ENCODE data around the gene PAF1. TPM values are rescaled to one million over a fixed set of nuclear protein-coding genes. Genes with fewer than 3 reads are reported as not detected.

Gene PAF1
- total and polyA plus RNA-seq, 2 of the 13 experiments (the other 11 are each of a cell fraction or from before 2014, with no cell fraction given): 30.2 to 31.1 TPM

- no peak; the same call in 1 of the 2 replicates for TF ChIP-seq ZFP41 (CRISPR knock-in tag; IDR thresholded peaks at IDR 0.05; ENCODE audit: borderline replicate concordance)
- TF ChIP-seq ZHX1 (CRISPR knock-in tag; IDR thresholded peaks at IDR 0.05; ENCODE audit: low read depth): peak; percentile 91; the same call in 1 of the 2 replicates
- no peak for TF ChIP-seq FOXM1 (CRISPR knock-in tag; IDR thresholded peaks at IDR 0.05)
- TF ChIP-seq DZIP1 (CRISPR knock-in tag; IDR thresholded peaks at IDR 0.05): no peak
- TF ChIP-seq FOXO4 (CRISPR knock-in tag; conservative IDR thresholded peaks at IDR 0.05): no peak
- TF ChIP-seq ZBTB26 (CRISPR knock-in tag; IDR thresholded peaks at IDR 0.05; ENCODE audit: borderline replicate concordance): peak; percentile 22; the same call in 1 of the 2 replicates
- no peak; the same call in 1 of the 2 replicates for TF ChIP-seq ZNF33B (CRISPR knock-in tag; IDR thresholded peaks at IDR 0.05)
- TF ChIP-seq KMT2B (CRISPR knock-in tag; IDR thresholded peaks at IDR 0.05): peak; percentile 61; the same call in 1 of the 2 replicates
- 0 out of 2 replicates have a peak, but pooled peaks have one; percentile 8 for TF ChIP-seq THRA (CRISPR knock-in tag; IDR thresholded peaks at IDR 0.05; ENCODE audit: borderline replicate concordance)
- no peak; the same call in 1 of the 2 replicates for TF ChIP-seq MTERF4 (CRISPR knock-in tag; IDR thresholded peaks at IDR 0.05)
- peak; percentile 77 for TF ChIP-seq SRY (CRISPR knock-in tag; IDR thresholded peaks at IDR 0.05)
- TF ChIP-seq ZNF580 (CRISPR knock-in tag; IDR thresholded peaks at IDR 0.05; ENCODE audit: borderline replicate concordance, low read depth): no peak; the same call in 1 of the 2 replicates
- TF ChIP-seq DMTF1 (CRISPR knock-in tag; IDR thresholded peaks at IDR 0.05): no peak
These were observed at the start of gene PAF1, which contains the start of gene MED29 (continued) for GRCh38 chr19:39390751-39391437.

Measured in HepG2 (cell line).